IMR-90 (cell line): ENCODE measurements around the gene ZXDC. TPM values are rescaled to one million over a fixed set of nuclear protein-coding genes. Genes with fewer than 3 reads are reported as not detected.

Experiments used
- ATAC-seq: fragments of 200-7000 bp; cut with Tn5 transposase; 2 replicates; pipeline ENCODE4 v1.9.1; 2020; ENCODE audit warnings: low read depth, mild to moderate bottlenecking, moderate library complexity
- BruUV-seq: library from RNA; stranded (reverse); fragments of 400-500 nt; replicated peaks from 2 replicates; lab custom pipeline; 2021; lab: Mats Ljungman, UMichigan
- CTCF ChIA-PET: fragments of 300-600 bp; formaldehyde crosslinking; extraction: SDS; loops from one replicate; lab custom pipeline; 2021; ENCODE audit warnings: antibody characterized with exemption; lab: Yijun Ruan, JAX
- POLR2A ChIA-PET: fragments of 300-600 bp; sonication (Branson Sonifier 250); formaldehyde crosslinking; loops from one replicate; lab custom pipeline; 2022; ENCODE audit warnings: antibody characterized with exemption; ENCODE audit not compliant: unreplicated experiment; lab: Charles Lee
- DNase-seq: peaks from one replicate; pipeline ENCODE4 v3.0.0; 2013
- H2AFZ ChIP-seq: replicated peaks from 2 replicates; pipeline ENCODE3; 2013; ENCODE audit warnings: low read length, mild to moderate bottlenecking; ENCODE audit not compliant: poor library complexity
- H2AK5ac ChIP-seq: 2 replicates; pipeline ENCODE4 v1.6.1; 2013; ENCODE audit warnings: low read depth, low read length, inconsistent platforms
- H2AK9ac ChIP-seq: replicated peaks from 2 replicates; pipeline ENCODE3; 2013; ENCODE audit warnings: mild to moderate bottlenecking, low read depth, low read length, moderate library complexity; ENCODE audit not compliant: poor library complexity
- H2BK120ac ChIP-seq: 2 replicates; pipeline ENCODE4 v1.6.1; 2013; ENCODE audit warnings: low read depth, low read length, inconsistent platforms
- H2BK15ac ChIP-seq: 3 replicates; pipeline ENCODE4 v1.6.1; 2013; ENCODE audit warnings: low read depth, low read length, inconsistent platforms
- H2BK20ac ChIP-seq: 2 replicates; pipeline ENCODE4 v1.6.1; 2013; ENCODE audit warnings: low read depth, mild to moderate bottlenecking, inconsistent platforms, low read length, moderate library complexity
- H2BK5ac ChIP-seq: 2 replicates; pipeline ENCODE4 v1.6.1; 2013; ENCODE audit warnings: mild to moderate bottlenecking, low read depth, low read length, inconsistent platforms; ENCODE audit not compliant: poor library complexity, severe bottlenecking
- H3K14ac ChIP-seq: replicated peaks from 2 replicates; pipeline ENCODE4 v1.6.1; 2013; ENCODE audit warnings: low read depth, low read length, inconsistent platforms
- H3K18ac ChIP-seq: 2 replicates; pipeline ENCODE4 v1.6.1; 2013; ENCODE audit warnings: low read depth, low read length, control low read depth
- H3K23ac ChIP-seq: 2 replicates; pipeline ENCODE4 v1.6.1; 2013; ENCODE audit warnings: low read depth, low read length, inconsistent platforms
- H3K27ac ChIP-seq: 2 replicates; pipeline ENCODE4 v1.5.1; 2013; ENCODE audit warnings: mild to moderate bottlenecking, control low read depth, low read length; ENCODE audit not compliant: insufficient read depth
- H3K27me3 ChIP-seq: 2 replicates; pipeline ENCODE4 v1.6.1; 2013; ENCODE audit warnings: low read length; ENCODE audit not compliant: control insufficient read depth, insufficient read depth
- H3K36me3 ChIP-seq: 2 replicates; pipeline ENCODE4 v1.6.1; 2013; ENCODE audit warnings: low read length, mixed read lengths; ENCODE audit not compliant: control insufficient read depth, insufficient read depth
- H3K4ac ChIP-seq: 2 replicates; pipeline ENCODE4 v1.6.1; 2013; ENCODE audit warnings: low read depth, low read length, inconsistent platforms
- H3K4me1 ChIP-seq: 2 replicates; pipeline ENCODE4 v1.6.1; 2013; ENCODE audit warnings: low read length, mixed read lengths; ENCODE audit not compliant: control insufficient read depth, insufficient read depth
- H3K4me2 ChIP-seq: 2 replicates; pipeline ENCODE4 v1.6.1; 2013; ENCODE audit warnings: low read depth, mild to moderate bottlenecking, control low read depth, low read length, moderate library complexity
- H3K4me3 ChIP-seq: 2 replicates; pipeline ENCODE4 v1.5.1; 2013; ENCODE audit warnings: low read depth, mild to moderate bottlenecking, control low read depth, low read length, moderate library complexity; ENCODE audit not compliant: insufficient read depth
- H3K56ac ChIP-seq: 2 replicates; pipeline ENCODE4 v1.6.1; 2013; ENCODE audit warnings: low read length, inconsistent platforms; ENCODE audit not compliant: insufficient read depth; ENCODE audit errors: extremely low read depth
- H3K79me1 ChIP-seq, 2 experiments: 2 replicates each; pipeline ENCODE4 v1.6.1; 2013; ENCODE audit warnings: low read length in 2 of 2, inconsistent platforms in 1 of 2, low read depth in 1 of 2
- H3K9ac ChIP-seq: 2 replicates; pipeline ENCODE4 v1.6.1; 2013; ENCODE audit warnings: low read depth, low read length, control low read depth
- H3K9me1 ChIP-seq: 2 replicates; pipeline ENCODE4 v1.6.1; 2013; ENCODE audit warnings: low read length, inconsistent platforms; ENCODE audit not compliant: insufficient read depth
- H3K9me3 ChIP-seq: 2 replicates; pipeline ENCODE4 v1.6.1; 2013; ENCODE audit warnings: low read length; ENCODE audit not compliant: control insufficient read depth, insufficient read depth
- H4K20me1 ChIP-seq: 2 replicates; pipeline ENCODE4 v1.6.1; 2013; ENCODE audit warnings: low read length, inconsistent platforms; ENCODE audit not compliant: insufficient read depth
- H4K5ac ChIP-seq: 2 replicates; pipeline ENCODE4 v1.6.1; 2013; ENCODE audit warnings: mild to moderate bottlenecking, low read depth, low read length, control low read depth
- H4K8ac ChIP-seq, 2 experiments: 2 replicates each; pipeline ENCODE4 v1.6.1; 2013; ENCODE audit warnings: low read depth in 2 of 2, low read length in 2 of 2, control low read depth in 1 of 2, inconsistent platforms in 1 of 2
- H4K91ac ChIP-seq: 2 replicates; pipeline ENCODE4 v1.6.1; 2013; ENCODE audit warnings: low read depth, low read length, inconsistent platforms; ENCODE audit not compliant: insufficient read depth
- CEBPB ChIP-seq: IDR thresholded peaks from 2 replicates; pipeline ENCODE4 v1.6.1; 2012; ENCODE audit warnings: low read depth, low read length, improper control_type of control experiment
- FOS ChIP-seq: fragments of 150-350 bp; IDR thresholded peaks from 2 replicates; pipeline ENCODE4 v1.6.1; 2016; ENCODE audit warnings: low read depth, low read length
- MAFK ChIP-seq: IDR thresholded peaks from 2 replicates; pipeline ENCODE4 v1.6.1; 2012; ENCODE audit warnings: low read depth, low read length, improper control_type of control experiment
- MAZ ChIP-seq: IDR thresholded peaks from 2 replicates; pipeline ENCODE4 v1.6.1; 2012; ENCODE audit warnings: low read depth, mild to moderate bottlenecking, low read length, improper control_type of control experiment, moderate library complexity, borderline replicate concordance
- MXI1 ChIP-seq: IDR thresholded peaks from 2 replicates; pipeline ENCODE4 v1.6.1; 2012; ENCODE audit warnings: low read depth, mild to moderate bottlenecking, low read length, moderate library complexity, borderline replicate concordance
- POLR2A ChIP-seq: IDR thresholded peaks from 2 replicates; pipeline ENCODE4 v1.6.1; 2012; ENCODE audit warnings: mild to moderate bottlenecking, low read depth, low read length
- RCOR1 ChIP-seq: IDR thresholded peaks from 2 replicates; pipeline ENCODE4 v1.6.1; 2012; ENCODE audit warnings: mild to moderate bottlenecking, low read length, improper control_type of control experiment; ENCODE audit not compliant: insufficient replicate concordance
- RFX5 ChIP-seq: IDR thresholded peaks from 2 replicates; pipeline ENCODE4 v1.8.0; 2012; ENCODE audit warnings: low read depth, mild to moderate bottlenecking, low read length, moderate library complexity
- SMC3 ChIP-seq: fragments of 150-350 bp; IDR thresholded peaks from 2 replicates; pipeline ENCODE4 v1.6.1; 2016; ENCODE audit warnings: low read depth, mild to moderate bottlenecking, antibody characterized with exemption, low read length, moderate library complexity
- WGBS, 2 experiments: methylation state at CpG; one replicate each; pipeline versions ENCODE4 v1.1.5 to v1.1.7; 2013; ENCODE audit warnings: missing lambda C conversion rate in 2 of 2; ENCODE audit not compliant: insufficient read length in 1 of 2; ENCODE audit errors: extremely low coverage in 2 of 2; 5-methylcytosine and 5-hydroxymethylcytosine counted together
- dilution Hi-C: fragments of 300-500 bp; cut with HindIII; formaldehyde crosslinking; loops from one replicate; pipeline ENCODE4 v1.14.3; 2018; ENCODE audit warnings: low sequenced_read_pairs; ENCODE audit not compliant: unreplicated experiment
- in situ Hi-C: fragments of 300-500 bp; cut with MboI; formaldehyde crosslinking; loops from 3 replicates; pipeline ENCODE4 v1.14.3; 2019; ENCODE audit warnings: low sequenced_read_pairs, inconsistent platforms, mixed read lengths
- intact Hi-C: fragments of 100-400 bp; cut with micrococcal nuclease; formaldehyde crosslinking; loops from 2 replicates; pipeline ENCODE4 v1.10.0; 2022
- polyA plus RNA-seq, 3 experiments: library from polyadenylated mRNA; depleted of rRNA; stranded (reverse); fragments of >200 nt; gene quantifications; 2 replicates each; pipeline ENCODE4 v1.2.3, GENCODE V29; 2012; ENCODE audit warnings: low replicate concordance in 1 of 3
- total RNA-seq: library from RNA; depleted of rRNA; stranded (reverse); fragments of >200 nt; gene quantifications from 2 replicates; pipeline ENCODE4 v1.2.3, GENCODE V29; 2012
- TF ChIP-seq, protein P1 (sequence below): fragments of 150-350 bp; IDR thresholded peaks from 2 replicates; pipeline ENCODE4 v1.6.1; 2016; ENCODE audit warnings: low read depth, mild to moderate bottlenecking, low read length, moderate library complexity, borderline replicate concordance
- TF ChIP-seq, protein P2 (sequence below): fragments of 150-350 bp; IDR thresholded peaks from 2 replicates; pipeline ENCODE4 v1.6.1; 2017; ENCODE audit warnings: mild to moderate bottlenecking, antibody characterized with exemption, low read length, low read depth

The ZXDC gene
- total and polyA plus RNA-seq, 2 of the 4 experiments (the other 2 are of a cell fraction), result 11.5 to 14.3 TPM

DNA sequence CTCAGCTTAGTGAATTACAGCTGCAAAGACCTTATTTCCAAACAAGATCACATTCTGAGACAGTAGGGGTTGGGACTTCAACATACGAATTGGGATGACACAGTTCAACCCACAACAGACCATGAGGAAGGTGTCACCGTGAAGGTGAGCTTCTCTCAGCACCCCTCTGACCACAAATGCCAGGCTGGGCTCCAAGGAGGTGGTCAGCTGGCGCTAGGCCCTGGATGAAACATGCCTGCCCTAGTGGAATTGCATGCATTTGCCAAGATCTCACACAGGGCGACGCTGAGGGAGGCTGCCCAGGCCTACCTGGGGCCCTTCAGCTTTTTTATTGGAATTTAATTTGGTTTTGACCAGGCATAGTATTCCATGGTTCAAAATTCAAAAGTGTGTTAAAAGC is 79.2 kb downstream of the ZXDC start:
- ATAC-seq (no peak), DNase-seq (no peak)
- Histone ChIP-seq H4K5ac (no peak overlapping the region), H4K8ac (no peak overlapping the region), H3K4me3 (no peak overlapping the region), H3K14ac (no peak overlapping the region), H4K91ac (no peak overlapping the region), H3K36me3 (no peaks in the 10 kb centered on the region), H3K9me1 (no peaks in the 10 kb centered on the region), H3K27me3 (peaks cover 44% of the 10 kb centered on the region), H2BK5ac (no peak overlapping the region), H3K27ac (no peak overlapping the region), H3K9ac (no peak overlapping the region), H4K20me1 (no peaks in the 10 kb centered on the region), H3K79me1 (no peaks in the 10 kb centered on the region), H3K4me2 (no peak overlapping the region), H2BK20ac (no peak overlapping the region), H2AK9ac (no peak overlapping the region), H3K18ac (no peak overlapping the region), H2BK15ac (no peak overlapping the region), H3K9me3 (no peaks in the 10 kb centered on the region), H2AK5ac (no peak overlapping the region), H3K23ac (no peak overlapping the region), H2AFZ (no peak overlapping the region), H3K56ac (no peak overlapping the region), H3K4ac (no peak overlapping the region), H2BK120ac (no peak overlapping the region), H3K4me1 (no peaks in the 10 kb centered on the region)
- no TSS peak for BruUV-seq
- TF ChIP-seq FOS (no peak), MXI1 (no peak), CEBPB (no peak), MAFK (no peak), RFX5 (no peak), RCOR1 (no peak), SMC3 (no peak), MAZ (no peak), POLR2A (no peak)
- TF ChIP-seq, protein P1, sequence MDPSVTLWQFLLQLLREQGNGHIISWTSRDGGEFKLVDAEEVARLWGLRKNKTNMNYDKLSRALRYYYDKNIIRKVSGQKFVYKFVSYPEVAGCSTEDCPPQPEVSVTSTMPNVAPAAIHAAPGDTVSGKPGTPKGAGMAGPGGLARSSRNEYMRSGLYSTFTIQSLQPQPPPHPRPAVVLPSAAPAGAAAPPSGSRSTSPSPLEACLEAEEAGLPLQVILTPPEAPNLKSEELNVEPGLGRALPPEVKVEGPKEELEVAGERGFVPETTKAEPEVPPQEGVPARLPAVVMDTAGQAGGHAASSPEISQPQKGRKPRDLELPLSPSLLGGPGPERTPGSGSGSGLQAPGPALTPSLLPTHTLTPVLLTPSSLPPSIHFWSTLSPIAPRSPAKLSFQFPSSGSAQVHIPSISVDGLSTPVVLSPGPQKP, result no peak
- TF ChIP-seq, protein P2, sequence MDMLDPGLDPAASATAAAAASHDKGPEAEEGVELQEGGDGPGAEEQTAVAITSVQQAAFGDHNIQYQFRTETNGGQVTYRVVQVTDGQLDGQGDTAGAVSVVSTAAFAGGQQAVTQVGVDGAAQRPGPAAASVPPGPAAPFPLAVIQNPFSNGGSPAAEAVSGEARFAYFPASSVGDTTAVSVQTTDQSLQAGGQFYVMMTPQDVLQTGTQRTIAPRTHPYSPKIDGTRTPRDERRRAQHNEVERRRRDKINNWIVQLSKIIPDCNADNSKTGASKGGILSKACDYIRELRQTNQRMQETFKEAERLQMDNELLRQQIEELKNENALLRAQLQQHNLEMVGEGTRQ, result no peak
- no CpG with 5 or more reads among the region's 5 CpGs for WGBS, 2 experiments
- in situ Hi-C loops (loop anchor here (10.0 to 25.0 kb wide), 2 partner anchors 152 to 434 kb away; partner anchors contain the start of gene ROPN1B), intact Hi-C loops (no loop called here), dilution Hi-C loops (no loop called here)
- POLR2A ChIA-PET, result no interaction called here
- CTCF ChIA-PET, result no interaction called here
